ENCODE data around the gene IFT81. TPM values are rescaled to one million over a fixed set of nuclear protein-coding genes. Genes with fewer than 3 reads are reported as not detected.

IFT81 gene
- total RNA-seq, 1 donor = 18.5 TPM

- Histone ChIP-seq H3K4me3 (ENCODE audit: insufficient read depth, low read length) (peak overlapping the region; percentile 32), H3K27ac (ENCODE audit: low read depth, low read length) (peak overlapping the region; percentile 97), H3K9me3 (ENCODE audit: low read depth, low read length) (no peaks in the 10 kb centered on the region), H2AFZ (ENCODE audit: low read length) (peak overlapping the region; percentile 61), H3K4me2 (ENCODE audit: insufficient read depth, low read length) (peak overlapping the region; percentile 76), H3K79me2 (ENCODE audit: insufficient read depth, low read length) (no peaks in the 10 kb centered on the region), H3K4me1 (ENCODE audit: insufficient read depth, low read length) (peaks cover 31% of the 10 kb centered on the region), H3K27me3 (ENCODE audit: insufficient read depth, low read length) (no peaks in the 10 kb centered on the region), H3K36me3 (ENCODE audit: insufficient read depth, low read length) (no peaks in the 10 kb centered on the region), H4K20me1 (ENCODE audit: insufficient read depth, low read length) (no peaks in the 10 kb centered on the region)
- TF ChIP-seq CTCF (IDR thresholded peaks at IDR 0.05; ENCODE audit: extremely low read depth, low read depth, low read length) = no peak
- DNase-seq (ENCODE audit: insufficient read length, low spot score, missing footprints) = peak; percentile 76
These were observed 14.9 kb upstream of the IFT81 start for GRCh38 chr12:110109037-110109836.

GRCh38 chr12:110109837-110110535 is 14.2 kb upstream of the IFT81 start:
- Histone ChIP-seq H2AFZ (ENCODE audit: low read length) (peak overlapping the region; percentile 61), H4K20me1 (ENCODE audit: insufficient read depth, low read length) (no peaks in the 10 kb centered on the region), H3K4me2 (ENCODE audit: insufficient read depth, low read length) (peak overlapping the region; percentile 76), H3K36me3 (ENCODE audit: insufficient read depth, low read length) (no peaks in the 10 kb centered on the region), H3K27ac (ENCODE audit: low read depth, low read length) (peak overlapping the region; percentile 97), H3K27me3 (ENCODE audit: insufficient read depth, low read length) (no peaks in the 10 kb centered on the region), H3K4me1 (ENCODE audit: insufficient read depth, low read length) (peaks cover 31% of the 10 kb centered on the region), H3K9me3 (ENCODE audit: low read depth, low read length) (no peaks in the 10 kb centered on the region), H3K79me2 (ENCODE audit: insufficient read depth, low read length) (no peaks in the 10 kb centered on the region), H3K4me3 (ENCODE audit: insufficient read depth, low read length) (no peak overlapping the region)
- DNase-seq (ENCODE audit: insufficient read length, low spot score, missing footprints) = no peak
- no peak for TF ChIP-seq CTCF (IDR thresholded peaks at IDR 0.05; ENCODE audit: extremely low read depth, low read depth, low read length)

- Histone ChIP-seq H3K4me3 (ENCODE audit: insufficient read depth, low read length) (no peak overlapping the region), H3K27me3 (ENCODE audit: insufficient read depth, low read length) (no peaks in the 10 kb centered on the region), H3K4me2 (ENCODE audit: insufficient read depth, low read length) (no peak overlapping the region), H3K79me2 (ENCODE audit: insufficient read depth, low read length) (no peaks in the 10 kb centered on the region), H3K9me3 (ENCODE audit: low read depth, low read length) (no peaks in the 10 kb centered on the region), H3K4me1 (ENCODE audit: insufficient read depth, low read length) (peaks cover 31% of the 10 kb centered on the region), H2AFZ (ENCODE audit: low read length) (peak overlapping the region; percentile 62), H3K27ac (ENCODE audit: low read depth, low read length) (no peak overlapping the region), H3K36me3 (ENCODE audit: insufficient read depth, low read length) (no peaks in the 10 kb centered on the region), H4K20me1 (ENCODE audit: insufficient read depth, low read length) (no peaks in the 10 kb centered on the region)
- no peak for DNase-seq (ENCODE audit: insufficient read length, low spot score, missing footprints)
- TF ChIP-seq CTCF (IDR thresholded peaks at IDR 0.05; ENCODE audit: extremely low read depth, low read depth, low read length) = no peak
These were observed 12.5 kb upstream of the IFT81 start for GRCh38 chr12:110111476-110112334.
